Breast epithelium (tissue), 4 donors: ENCODE measurements around the gene RSPH3. TPM values are rescaled to one million over a fixed set of nuclear protein-coding genes. Genes with fewer than 3 reads are reported as not detected.
"Not testable (repeated sequence)": the region's sequence is repeated elsewhere in the genome, so short reads cannot be mapped to it uniquely, and the experiment has no call there.

Experiments used
- DNase-seq, 2 donors: peaks; one replicate each; pipeline ENCODE4 v3.0.0-alpha.2; 2019; ENCODE audit warnings: low spot score in 2 of 2
- H3K27ac ChIP-seq, 2 donors: fragments of 200-600 bp; sonication (generic) in 1 of 2; one replicate each; pipeline ENCODE4 v1.5.1; 2016 to 2019; ENCODE audit warnings: mild to moderate bottlenecking in 1 of 2
- H3K27me3 ChIP-seq, 2 donors: fragments of 200-600 bp; sonication (generic) in 1 of 2; one replicate each; pipeline versions ENCODE4 v1.5.1 to v1.6.0; 2017 to 2019; ENCODE audit warnings: control low read depth in 1 of 2, mild to moderate bottlenecking in 1 of 2
- H3K36me3 ChIP-seq: fragments of 200-600 bp; one replicate; pipeline ENCODE4 v1.5.1; 2019
- H3K4me1 ChIP-seq, 2 donors: fragments of 200-600 bp; sonication (generic); one replicate each; pipeline ENCODE4 v1.5.1; 2016 to 2019; ENCODE audit warnings: control low read depth in 1 of 2
- H3K4me3 ChIP-seq, 3 donors: fragments of 200-600 bp; sonication (generic); 1 replicate in 2 of 3; 2 replicates in 1 of 3; pipeline ENCODE4 v1.5.1; 2016 to 2019; ENCODE audit warnings: mild to moderate bottlenecking in 3 of 3, moderate library complexity in 2 of 3
- H3K9me3 ChIP-seq, 2 donors: fragments of 200-600 bp; sonication (generic) in 1 of 2; one replicate each; pipeline ENCODE4 v1.5.1; 2016 to 2019; ENCODE audit warnings: control low read depth in 1 of 2
- CTCF ChIP-seq, 3 donors: fragments of 450-650 bp; IDR thresholded peaks; one replicate each; pipeline ENCODE4 v1.5.1; 2016 to 2017; ENCODE audit warnings: antibody characterized with exemption in 3 of 3, mild to moderate bottlenecking in 3 of 3, moderate library complexity in 3 of 3
- POLR2A ChIP-seq: fragments of 450-650 bp; IDR thresholded peaks from one replicate; pipeline ENCODE4 v1.6.1; 2016; ENCODE audit warnings: antibody characterized with exemption, mild to moderate bottlenecking, moderate library complexity
- POLR2AphosphoS5 ChIP-seq, 3 donors: sonication (generic); formaldehyde crosslinking; IDR thresholded peaks; one replicate each; pipeline ENCODE4 v1.6.1; 2017; ENCODE audit warnings: antibody characterized with exemption in 3 of 3
- intact Hi-C: fragments of 100-400 bp; cut with DNase I; formaldehyde crosslinking; loops from one replicate; pipeline ENCODE4 v1.15.1; 2023; ENCODE audit warnings: low total_unique reads
- total RNA-seq, 3 donors: library from RNA; depleted of rRNA; stranded (reverse); fragments of >200 nt; gene quantifications; one replicate each; pipeline ENCODE4 v1.1.0, GENCODE V29; 2016

The RSPH3 gene
- total RNA-seq, 3 donors from 2014 or later = 9.4 to 14.9 (median 9.5) TPM

- no peak overlapping the region for H3K27ac ChIP-seq
- intact Hi-C loops = no loop called here
- no peak for DNase-seq
- no peaks in the 10 kb centered on the region for H3K4me1 ChIP-seq
- no peaks in the 10 kb centered on the region for H3K36me3 ChIP-seq
- H3K9me3 ChIP-seq = peaks cover 0 to 5% of the 10 kb centered on the region in 2 donors
- TF ChIP-seq POLR2A = no peak
- H3K27me3 ChIP-seq = no peaks in the 10 kb centered on the region
- no peak overlapping the region for H3K4me3 ChIP-seq
Measured at GRCh38 chr6:158991017-158991723, 8.8 kb downstream of the RSPH3 start.

GRCh38 chr6:158989711-158990110 is 10.3 kb downstream of the RSPH3 start:
- H3K4me3 ChIP-seq, H3K27ac ChIP-seq, H3K4me1 ChIP-seq, DNase-seq, H3K27me3 ChIP-seq, H3K36me3 ChIP-seq, H3K9me3 ChIP-seq: not testable (repeated sequence)
- intact Hi-C loops = loop anchor here (10.0 kb wide), 1 partner anchor 795 kb away; no protein-coding TSS in a partner anchor

- H3K27me3 ChIP-seq = no peaks in the 10 kb centered on the region
- peaks cover 0 to 5% of the 10 kb centered on the region in 2 donors for H3K9me3 ChIP-seq
- no peaks in the 10 kb centered on the region for H3K36me3 ChIP-seq
- no peaks in the 10 kb centered on the region for H3K4me1 ChIP-seq
- no peak for DNase-seq
- no peak overlapping the region for H3K4me3 ChIP-seq
- TF ChIP-seq POLR2AphosphoS5 (IDR thresholded peaks at IDR 0.05) (no peak), CTCF (IDR thresholded peaks at IDR 0.05) (no peak)
- intact Hi-C loops = loop anchor here (10.0 kb wide), 1 partner anchor 794 kb away; no protein-coding TSS in a partner anchor
- H3K27ac ChIP-seq = no peak overlapping the region
Measured at GRCh38 chr6:158988477-158988876, 11.5 kb downstream of the RSPH3 start.

GRCh38 chr6:158987657-158988056 is 12.3 kb downstream of the RSPH3 start:
- Histone ChIP-seq H3K4me1 (no peaks in the 10 kb centered on the region), H3K27ac (no peak overlapping the region), H3K36me3 (no peaks in the 10 kb centered on the region), H3K9me3 (peaks cover 0 to 5% of the 10 kb centered on the region in 2 donors), H3K27me3 (no peaks in the 10 kb centered on the region), H3K4me3 (no peak overlapping the region)
- DNase-seq = no peak
- intact Hi-C loops = loop anchor here (10.0 kb wide), 1 partner anchor 793 kb away; no protein-coding TSS in a partner anchor
- TF ChIP-seq POLR2AphosphoS5 (IDR thresholded peaks at IDR 0.05) (no peak), CTCF (IDR thresholded peaks at IDR 0.05) (no peak), POLR2A (no peak)

GRCh38 chr6:158978757-158979156 is 21.2 kb downstream of the RSPH3 start:
- intact Hi-C loops = no loop called here
- Histone ChIP-seq H3K4me3 (no peak overlapping the region), H3K27ac (no peak overlapping the region), H3K27me3 (no peaks in the 10 kb centered on the region), H3K36me3 (peaks cover 6% of the 10 kb centered on the region), H3K4me1 (no peaks in the 10 kb centered on the region), H3K9me3 (no peaks in the 10 kb centered on the region)
- TF ChIP-seq CTCF (IDR thresholded peaks at IDR 0.05) = no peak
- no peak for TF ChIP-seq POLR2A
- TF ChIP-seq POLR2AphosphoS5 (IDR thresholded peaks at IDR 0.05) = no peak
- no peak for DNase-seq

GRCh38 chr6:158977382-158977781 is 22.6 kb downstream of the RSPH3 start:
- no peaks in the 10 kb centered on the region for H3K27me3 ChIP-seq
- TF ChIP-seq POLR2AphosphoS5 (IDR thresholded peaks at IDR 0.05) (no peak), POLR2A (no peak), CTCF (IDR thresholded peaks at IDR 0.05) (no peak)
- H3K27ac ChIP-seq = no peak overlapping the region
- no peaks in the 10 kb centered on the region for H3K9me3 ChIP-seq
- H3K36me3 ChIP-seq = peaks cover 6% of the 10 kb centered on the region
- no peak overlapping the region for H3K4me3 ChIP-seq
- intact Hi-C loops = no loop called here
- DNase-seq = no peak
- H3K4me1 ChIP-seq = no peaks in the 10 kb centered on the region
